Adrenal gland (tissue), 12 donors: Measurements from ENCODE around the gene SPSB4. TPM values are rescaled to one million over a fixed set of nuclear protein-coding genes. Genes with fewer than 3 reads are reported as not detected.

Experiments used
- DNase-seq, 7 donors: peaks; one replicate each; pipeline ENCODE4 v3.0.0-alpha.2; 2019 to 2020
- H3K27ac ChIP-seq, 5 donors: fragments of 200-600 bp; sonication (generic) in 4 of 5; 1 replicate in 3 of 5; 2 replicates in 2 of 5; pipeline versions ENCODE4 v1.5.1 to v1.8.0; 2016 to 2020; ENCODE audit warnings: mild to moderate bottlenecking in 1 of 5
- H3K27me3 ChIP-seq: fragments of 200-600 bp; 2 replicates; pipeline ENCODE4 v1.8.0; 2021
- H3K36me3 ChIP-seq, 2 donors: fragments of 200-600 bp; replicated peaks in 1 of 2; 1 replicate in 1 of 2; 2 replicates in 1 of 2; pipeline versions ENCODE4 v1.5.1 to v1.8.0; 2018 to 2022
- H3K4me1 ChIP-seq, 2 donors: fragments of 200-600 bp; replicated peaks in 1 of 2; 1 replicate in 1 of 2; 2 replicates in 1 of 2; pipeline versions ENCODE4 v1.5.1 to v1.8.0; 2018 to 2021
- H3K4me3 ChIP-seq, 4 donors: fragments of 200-600 bp; sonication (generic) in 3 of 4; one replicate each; pipeline ENCODE4 v1.5.1; 2016 to 2018
- H3K9me3 ChIP-seq, 3 donors: fragments of 200-600 bp; sonication (generic) in 1 of 3; replicated peaks in 1 of 3; 1 replicate in 2 of 3; 2 replicates in 1 of 3; pipeline versions ENCODE4 v1.5.1 to v1.8.0; 2016 to 2021
- POLR2A ChIP-seq, 2 donors: fragments of 450-650 bp; IDR thresholded peaks; one replicate each; pipeline ENCODE4 v1.6.1; 2017; ENCODE audit warnings: antibody characterized with exemption in 2 of 2, mild to moderate bottlenecking in 2 of 2, moderate library complexity in 1 of 2
- WGBS, 4 donors: extraction: QIAGEN DNeasy Blood & Tissue Kit in 2 of 4; methylation state at CpG; one replicate each; pipeline versions ENCODE4 v1.1.5 to v1.1.7; 2013 to 2017; 5-methylcytosine and 5-hydroxymethylcytosine counted together
- intact Hi-C, 2 donors: fragments of 100-400 bp; cut with DNase I; formaldehyde crosslinking; loops; one replicate each; pipeline versions ENCODE4 v1.14.1 to v1.15.0; 2022 to 2023
- polyA plus RNA-seq, 3 donors: library from polyadenylated mRNA; stranded (reverse); fragments of 200-250 nt in 2 of 3; fragments of 350-450 nt in 1 of 3; fragmentation: Illumina TruSeq in 1 of 3; extraction: RNeasy Lipid Tissue Mini Kit (QIAGEN cat#74804) in 1 of 3; gene quantifications; one replicate each; pipeline ENCODE4 v1.2.3, GENCODE V29; 2013 to 2014
- total RNA-seq, 9 donors: library from RNA; depleted of rRNA in 4 of 9; stranded (reverse); fragments of >200 nt in 4 of 9; fragments of 120-200 nt in 1 of 9; fragmentation: NEBNext Ultra II Directional in 1 of 9; extraction: Animal tissue kit (Norgen Biotek cat#: 25700) in 1 of 9; gene quantifications; one replicate each; pipeline versions ENCODE4 v1.1.0 to v1.2.4, GENCODE V29; 2013 to 2023
- TF ChIP-seq, protein P1 (sequence below), 6 experiments: fragments of 450-650 bp in 4 of 6; fragments of 200-600 bp in 2 of 6; sonication (generic) in 1 of 6; IDR thresholded peaks; 1 replicate in 5 of 6; 2 replicates in 1 of 6; pipeline versions ENCODE4 v1.5.1 to v1.8.0; 2016 to 2021; ENCODE audit warnings: antibody characterized with exemption in 6 of 6, mild to moderate bottlenecking in 2 of 6, moderate library complexity in 1 of 6
- donor health status: healthy with polysubstance abuse.
- donor health status: Bipolar disorder and iron deficiency.
- donor health status: DM: yes; HTN: yes; CAD: no.
- donor health status: DM: no; HTN: no; CAD: no.
- donor health status: DM: no; HTN: no; CAD: no.
- donor health status: DM: yes; HTN: yes; CAD: no.

Gene SPSB4
- total and polyA plus RNA-seq, 12 donors = 0.18 to 4.0 (median 1.1) TPM; not detected in 1

DNA sequence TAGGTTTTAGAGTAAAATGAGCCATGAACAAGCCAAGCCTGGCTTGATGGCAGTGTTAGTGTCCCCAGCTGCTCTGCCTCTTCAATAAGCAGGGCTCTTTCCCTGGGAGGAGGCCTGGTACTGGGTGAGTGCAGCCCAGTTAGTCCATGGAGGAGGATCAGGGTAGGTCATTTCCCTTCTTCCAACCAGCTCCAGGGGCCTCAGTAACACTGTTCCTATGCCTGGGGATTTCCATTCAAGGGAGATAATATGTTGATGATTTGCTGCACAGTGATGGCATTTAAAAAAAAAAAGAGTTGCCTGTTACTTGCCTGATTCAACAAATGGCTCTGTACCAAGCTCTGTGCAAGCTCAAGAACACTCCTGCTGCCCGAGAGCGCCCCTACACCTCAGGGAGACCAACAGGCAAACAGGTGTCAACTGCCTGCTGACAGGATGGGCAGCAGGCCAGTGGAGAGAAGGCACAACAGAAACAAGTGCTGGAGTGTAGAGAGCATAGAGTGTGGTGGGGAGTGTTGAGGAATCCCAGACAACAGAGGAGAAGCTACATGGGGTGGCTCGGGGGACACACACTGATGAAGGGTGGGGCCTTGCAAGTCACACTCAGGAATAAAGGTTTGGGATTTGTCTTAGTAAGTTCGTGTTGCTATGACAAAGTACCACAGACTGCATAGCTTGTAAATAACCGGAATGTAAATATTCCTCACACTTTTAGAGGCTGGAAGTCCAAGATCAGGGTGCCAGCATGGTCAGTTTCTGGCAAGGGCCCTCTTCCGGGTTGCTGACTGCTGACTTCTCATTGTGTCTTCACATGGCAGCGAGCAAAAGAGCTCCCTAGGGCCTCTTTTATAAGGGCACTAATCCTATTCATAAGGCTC lies 101.9 kb downstream of the SPSB4 start:
- intact Hi-C loops = no loop called here
- Histone ChIP-seq H3K27ac (no peak overlapping the region), H3K27me3 (no peaks in the 10 kb centered on the region), H3K9me3 (no peaks in the 10 kb centered on the region), H3K4me1 (no peaks in the 10 kb centered on the region), H3K4me3 (no peak overlapping the region), H3K36me3 (no peaks in the 10 kb centered on the region)
- TF ChIP-seq POLR2A (IDR thresholded peaks at IDR 0.05) = no peak
- TF ChIP-seq, protein P1, sequence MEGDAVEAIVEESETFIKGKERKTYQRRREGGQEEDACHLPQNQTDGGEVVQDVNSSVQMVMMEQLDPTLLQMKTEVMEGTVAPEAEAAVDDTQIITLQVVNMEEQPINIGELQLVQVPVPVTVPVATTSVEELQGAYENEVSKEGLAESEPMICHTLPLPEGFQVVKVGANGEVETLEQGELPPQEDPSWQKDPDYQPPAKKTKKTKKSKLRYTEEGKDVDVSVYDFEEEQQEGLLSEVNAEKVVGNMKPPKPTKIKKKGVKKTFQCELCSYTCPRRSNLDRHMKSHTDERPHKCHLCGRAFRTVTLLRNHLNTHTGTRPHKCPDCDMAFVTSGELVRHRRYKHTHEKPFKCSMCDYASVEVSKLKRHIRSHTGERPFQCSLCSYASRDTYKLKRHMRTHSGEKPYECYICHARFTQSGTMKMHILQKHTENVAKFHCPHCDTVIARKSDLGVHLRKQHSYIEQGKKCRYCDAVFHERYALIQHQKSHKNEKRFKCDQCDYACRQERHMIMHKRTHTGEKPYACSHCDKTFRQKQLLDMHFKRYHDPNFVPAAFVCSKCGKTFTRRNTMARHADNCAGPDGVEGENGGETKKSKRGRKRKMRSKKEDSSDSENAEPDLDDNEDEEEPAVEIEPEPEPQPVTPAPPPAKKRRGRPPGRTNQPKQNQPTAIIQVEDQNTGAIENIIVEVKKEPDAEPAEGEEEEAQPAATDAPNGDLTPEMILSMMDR (IDR thresholded peaks at IDR 0.05) = no peak
- DNase-seq = no peak
- 82 to 91% (median 85%) methylated on average over 6 to 7 of the region's 7 CpGs for WGBS, 4 donors

DNA sequence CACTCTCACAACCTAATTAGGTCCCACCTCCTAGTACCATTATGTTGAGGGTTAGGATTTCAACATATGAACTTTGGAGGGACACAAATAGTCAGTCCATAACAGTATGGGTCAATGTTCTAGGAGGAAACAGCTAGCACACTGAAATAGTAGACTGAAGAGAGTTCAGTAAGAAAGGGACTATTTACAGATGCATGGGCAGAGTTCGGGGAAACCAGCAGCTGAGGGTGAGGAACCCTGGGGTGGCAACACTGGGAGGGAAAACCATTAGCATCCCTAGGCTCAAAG lies 102.5 kb downstream of the SPSB4 start:
- intact Hi-C loops = no loop called here
- no peak overlapping the region for H3K4me3 ChIP-seq
- DNase-seq = no peak
- H3K4me1 ChIP-seq = no peaks in the 10 kb centered on the region
- H3K27ac ChIP-seq = no peak overlapping the region
- no peaks in the 10 kb centered on the region for H3K9me3 ChIP-seq
- H3K36me3 ChIP-seq = no peaks in the 10 kb centered on the region
- no peaks in the 10 kb centered on the region for H3K27me3 ChIP-seq
- WGBS, 4 donors = 78 to 84% (median 81%) methylated on average over 1 of the region's 1 CpG
- TF ChIP-seq, protein P1 (IDR thresholded peaks at IDR 0.05) = no peak
- no peak for TF ChIP-seq POLR2A (IDR thresholded peaks at IDR 0.05)

DNA sequence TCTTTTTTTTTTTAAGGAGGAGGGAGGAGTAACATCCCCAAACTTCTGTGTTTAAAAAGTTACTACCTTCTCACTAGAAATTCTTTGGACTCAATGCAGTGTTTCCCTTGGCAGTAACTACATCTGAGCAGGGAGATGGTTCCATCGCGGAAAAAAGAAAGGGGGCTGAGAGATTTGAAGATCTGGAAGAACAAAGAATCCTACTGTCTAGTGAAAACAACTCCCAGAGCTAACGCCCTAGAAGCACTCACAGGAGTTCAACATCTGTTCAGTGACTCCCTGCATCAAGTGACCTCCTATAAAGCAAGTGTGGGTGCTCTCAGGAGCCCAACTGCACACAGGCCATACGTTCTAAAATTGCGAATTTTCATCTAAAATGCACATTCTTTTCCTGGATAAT lies 113.7 kb downstream of the SPSB4 start:
- DNase-seq = no peak
- H3K36me3 ChIP-seq = no peaks in the 10 kb centered on the region
- H3K27ac ChIP-seq = no peak overlapping the region
- H3K4me1 ChIP-seq = no peaks in the 10 kb centered on the region
- H3K27me3 ChIP-seq = no peaks in the 10 kb centered on the region
- H3K9me3 ChIP-seq = no peaks in the 10 kb centered on the region
- intact Hi-C loops = no loop called here
- H3K4me3 ChIP-seq = no peak overlapping the region
- no peak for TF ChIP-seq POLR2A (IDR thresholded peaks at IDR 0.05)
- TF ChIP-seq, protein P1 (IDR thresholded peaks at IDR 0.05) = no peak
- 65 to 72% (median 65%) methylated on average over 5 of the region's 5 CpGs for WGBS, 4 donors

DNA sequence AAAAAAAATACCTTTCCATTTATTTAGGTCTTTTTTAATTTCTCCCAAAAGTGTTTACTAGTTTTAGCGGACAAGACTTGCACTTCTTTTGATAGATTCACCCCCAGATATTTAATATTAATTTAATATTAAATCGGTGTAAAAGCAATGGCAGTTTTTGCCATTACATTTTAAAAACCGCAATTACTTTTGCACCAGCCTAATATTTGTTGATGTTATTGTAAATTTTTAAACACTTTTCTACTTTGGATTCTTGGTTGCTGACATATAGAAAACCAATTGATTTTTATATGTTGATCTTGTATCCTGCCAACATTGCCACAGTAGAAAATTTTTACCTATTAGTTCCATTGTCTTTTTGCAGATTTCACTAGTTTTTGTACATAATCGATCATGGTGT lies 116.5 kb downstream of the SPSB4 start:
- intact Hi-C loops = no loop called here
- no peaks in the 10 kb centered on the region for H3K36me3 ChIP-seq
- H3K27me3 ChIP-seq = no peaks in the 10 kb centered on the region
- no peak overlapping the region for H3K27ac ChIP-seq
- H3K9me3 ChIP-seq = no peaks in the 10 kb centered on the region
- TF ChIP-seq, protein P1 (IDR thresholded peaks at IDR 0.05) = no peak
- no peak for TF ChIP-seq POLR2A (IDR thresholded peaks at IDR 0.05)
- no peaks in the 10 kb centered on the region for H3K4me1 ChIP-seq
- H3K4me3 ChIP-seq = no peak overlapping the region
- no peak for DNase-seq
- 83 to 90% (median 89%) methylated on average over 4 of the region's 4 CpGs for WGBS, 4 donors
